Measurements from ENCODE around the gene PPFIA3.

PPFIA3 gene

GRCh38 chr19:49119411-49120324, at the start of gene PPFIA3:
TSS of gene PPFIA3 (plus strand) at chr19:49119544. CDS start at chr19:49127874, 8,330 bp downstream.
- DNase-seq, result peak; percentile 38

GRCh38 chr19:49070416-49070815, 48.9 kb upstream of the PPFIA3 start:
- no peak for DNase-seq

GRCh38 chr19:49071860-49072547, 47.3 kb upstream of the PPFIA3 start:
- DNase-seq, result peak; percentile 9

GRCh38 chr19:49073514-49074378, 45.6 kb upstream of the PPFIA3 start:
- DNase-seq, result no peak

- peak; percentile 50 for DNase-seq
Measured at GRCh38 chr19:49074869-49075268, 44.5 kb upstream of the PPFIA3 start.

- no peak for DNase-seq
Measured at GRCh38 chr19:49080392-49080791, 39.0 kb upstream of the PPFIA3 start.

GRCh38 chr19:49081273-49081672, 38.1 kb upstream of the PPFIA3 start:
- no peak for DNase-seq

- DNase-seq, result no peak
Measured at GRCh38 chr19:49084206-49085019, 34.9 kb upstream of the PPFIA3 start.

- peak; percentile 98 for DNase-seq
Measured at GRCh38 chr19:49085020-49085867, 34.1 kb upstream of the PPFIA3 start, which contains the start of gene SNRNP70. TSS of gene SNRNP70 (plus strand) at chr19:49085451. CDS start at chr19:49086415, 964 bp downstream.

- DNase-seq, result no peak
Measured at GRCh38 chr19:49085868-49086232, 33.5 kb upstream of the PPFIA3 start.

- DNase-seq, result no peak
Measured at GRCh38 chr19:49086296-49086695, 33.0 kb upstream of the PPFIA3 start.

GRCh38 chr19:49091391-49092038, 27.8 kb upstream of the PPFIA3 start:
- no peak for DNase-seq

GRCh38 chr19:49092686-49093085, 26.7 kb upstream of the PPFIA3 start:
- DNase-seq, result no peak

- no peak for DNase-seq
Measured at GRCh38 chr19:49094505-49095482, 24.6 kb upstream of the PPFIA3 start.

- peak; percentile 30 for DNase-seq
Measured at GRCh38 chr19:49097453-49098288, 21.7 kb upstream of the PPFIA3 start.

GRCh38 chr19:49098795-49099194, 20.5 kb upstream of the PPFIA3 start:
- no peak for DNase-seq

GRCh38 chr19:49101160-49101559, 18.2 kb upstream of the PPFIA3 start:
- no peak for DNase-seq

- no peak for DNase-seq
Measured at GRCh38 chr19:49102303-49102702, 17.0 kb upstream of the PPFIA3 start.
